Naive thymus-derived CD4-positive, alpha-beta T cell (primary cell): ENCODE results near the gene MSH3. TPM values are rescaled to one million over a fixed set of nuclear protein-coding genes. Genes with fewer than 3 reads are reported as not detected.
A peak's percentile ranks its signal among the peaks of the same experiment; 100 is the strongest.
"Not testable (repeated sequence)": the region's sequence is repeated elsewhere in the genome, so short reads cannot be mapped to it uniquely, and the experiment has no call there.

Experiments
- ATAC-seq: fragments of 150-1000 bp; cut with Tn5 transposase; 2 replicates; pipeline ENCODE4 v1.10.0; 2021; ENCODE audit warnings: mild to moderate bottlenecking, moderate library complexity
- CTCF ChIA-PET: fragments of 350-600 bp; sonication (Branson Sonifier 250); formaldehyde crosslinking; loops from one replicate; lab custom pipeline; 2021; ENCODE audit warnings: antibody characterized with exemption; lab: Charles Lee
- POLR2A ChIA-PET: fragments of 350-600 bp; sonication (Branson Sonifier 250); formaldehyde crosslinking; loops from one replicate; lab custom pipeline; 2021; ENCODE audit warnings: antibody characterized with exemption, inconsistent platforms; lab: Charles Lee
- DNase-seq, 9 donors: peaks; one replicate each; pipeline versions ENCODE4 v3.0.0 to v3.0.0-alpha.2; 2020 to 2022; ENCODE audit warnings: mixed read lengths in 1 of 9
- H3K27ac ChIP-seq: one replicate; pipeline ENCODE4 v1.7.0; 2013; ENCODE audit warnings: mild to moderate bottlenecking, low read depth, low read length, moderate library complexity
- H3K27me3 ChIP-seq, 2 donors: one replicate each; pipeline ENCODE4 v1.7.0; 2013; ENCODE audit warnings: low read length in 2 of 2, mild to moderate bottlenecking in 2 of 2, moderate library complexity in 2 of 2; ENCODE audit not compliant: control insufficient read depth in 2 of 2, insufficient read depth in 2 of 2
- H3K36me3 ChIP-seq, 3 experiments: 1 replicate in 2 of 3; 2 replicates in 1 of 3; pipeline ENCODE4 v1.7.0; 2013; ENCODE audit warnings: low read length in 3 of 3, mild to moderate bottlenecking in 3 of 3, moderate library complexity in 1 of 3; ENCODE audit not compliant: insufficient read depth in 3 of 3, control insufficient read depth in 2 of 3
- H3K4me1 ChIP-seq, 2 donors: one replicate each; pipeline ENCODE4 v1.7.0; 2013; ENCODE audit warnings: low read length in 2 of 2, mild to moderate bottlenecking in 2 of 2, moderate library complexity in 1 of 2; ENCODE audit not compliant: control insufficient read depth in 2 of 2, insufficient read depth in 2 of 2
- H3K4me3 ChIP-seq: 2 replicates; pipeline ENCODE4 v1.7.0; 2013; ENCODE audit warnings: mild to moderate bottlenecking, low read length
- H3K9me3 ChIP-seq, 3 experiments: 1 replicate in 2 of 3; 2 replicates in 1 of 3; pipeline ENCODE4 v1.7.0; 2013; ENCODE audit warnings: low read length in 3 of 3; ENCODE audit not compliant: control insufficient read depth in 2 of 3
- H3K27ac Mint-ChIP-seq, 9 donors: one replicate each; pipeline ENCODE4 v1.8.0; 2020 to 2022; ENCODE audit warnings: mixed read lengths in 9 of 9, mild to moderate bottlenecking in 8 of 9, moderate library complexity in 5 of 9, inconsistent platforms in 2 of 9
- H3K27me3 Mint-ChIP-seq, 5 donors: one replicate each; pipeline ENCODE4 v1.8.0; 2021 to 2022; ENCODE audit warnings: mixed read lengths in 5 of 5, mild to moderate bottlenecking in 1 of 5
- H3K36me3 Mint-ChIP-seq, 5 donors: one replicate each; pipeline ENCODE4 v1.8.0; 2020 to 2022; ENCODE audit warnings: mixed read lengths in 5 of 5, mild to moderate bottlenecking in 3 of 5, inconsistent platforms in 1 of 5
- H3K4me1 Mint-ChIP-seq, 7 donors: one replicate each; pipeline ENCODE4 v1.8.0; 2020 to 2022; ENCODE audit warnings: mixed read lengths in 7 of 7, mild to moderate bottlenecking in 3 of 7, inconsistent platforms in 1 of 7
- H3K4me3 Mint-ChIP-seq, 10 donors: one replicate each; pipeline ENCODE4 v1.8.0; 2020 to 2022; ENCODE audit warnings: mild to moderate bottlenecking in 10 of 10, mixed read lengths in 10 of 10, moderate library complexity in 6 of 10, inconsistent platforms in 2 of 10
- H3K9me3 Mint-ChIP-seq, 11 donors: one replicate each; pipeline ENCODE4 v1.8.0; 2020 to 2022; ENCODE audit warnings: mixed read lengths in 11 of 11, mild to moderate bottlenecking in 4 of 11, inconsistent platforms in 1 of 11, moderate library complexity in 1 of 11
- intact Hi-C, 2 donors: fragments of 100-400 bp; cut with micrococcal nuclease; formaldehyde crosslinking; loops; one replicate each; pipeline ENCODE4 v1.15.1; 2023
- polyA plus RNA-seq, 2 donors: library from polyadenylated mRNA; unstranded; fragments of 300-500 nt; fragmentation: Illumina TruSeq; gene quantifications; one replicate each; pipeline ENCODE4 v1.2.3, GENCODE V29; 2021
- total RNA-seq, 6 experiments: library from RNA in 5 of 6; stranded (reverse) in 5 of 6; gene quantifications; 1 replicate in 5 of 6; 2 replicates in 1 of 6; pipeline ENCODE4 v1.2.3 and lab custom pipeline; 2021 to 2026

MSH3 gene
- total and polyA plus RNA-seq, 7 experiments from 2014 or later = 10.5 to 20.9 (median 13.0) TPM

DNA sequence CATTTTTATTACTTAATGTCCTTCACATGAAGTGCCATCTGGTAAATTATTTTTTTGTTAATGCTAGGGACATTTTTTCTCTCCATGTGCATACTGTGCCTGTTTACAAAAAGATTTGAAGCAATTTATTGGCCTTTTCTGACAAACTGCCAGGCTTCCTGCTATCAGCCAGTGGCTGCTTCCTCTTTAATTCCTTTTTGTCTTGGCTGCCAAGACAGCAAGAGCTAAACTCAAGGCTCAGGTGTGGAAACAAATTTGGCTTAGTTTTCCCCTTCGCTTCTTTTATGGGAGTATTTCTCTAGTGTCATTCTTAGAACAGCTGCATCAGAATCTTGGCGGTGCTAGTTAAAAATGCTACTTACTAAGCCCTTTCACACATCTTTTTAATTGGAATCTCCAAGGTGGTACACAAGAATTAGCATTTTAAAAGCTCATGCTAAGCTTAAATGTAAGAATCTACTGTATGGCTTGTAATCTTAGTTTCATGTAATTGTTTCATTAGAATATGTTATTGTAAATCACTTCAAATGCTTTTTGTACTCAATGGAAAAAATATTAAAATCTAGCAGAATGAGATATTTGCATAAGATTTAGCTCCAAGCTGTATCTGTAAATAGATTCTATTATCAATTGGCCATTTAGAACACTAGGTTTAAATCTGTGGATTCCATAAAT, 171.5 kb downstream of the MSH3 start:
- Histone ChIP-seq H3K4me3 (no peak overlapping the region), H3K27me3 (no peaks in the 10 kb centered on the region), H3K9me3 (peaks cover 0 to 10% (median 0%) of the 10 kb centered on the region in 3 experiments), H3K4me1 (no peaks in the 10 kb centered on the region), H3K27ac (no peak overlapping the region), H3K36me3 (peaks cover 0 to 8% (median 0%) of the 10 kb centered on the region in 3 experiments)
- Mint-ChIP-seq H3K4me1 (peaks cover 0 to 4% (median 0%) of the 10 kb centered on the region in 7 donors), H3K27me3 (no peaks in the 10 kb centered on the region), H3K9me3 (peaks cover 4 to 65% (median 19%) of the 10 kb centered on the region in 11 donors), H3K4me3 (no peak overlapping the region), H3K36me3 (peaks cover 17 to 86% (median 70%) of the 10 kb centered on the region in 5 donors), H3K27ac (no peak overlapping the region)
- ChIA-PET CTCF (interaction anchor here (0.7 kb wide), 1 partner anchor 14 kb away, joined by 3 read pairs; no protein-coding TSS in a partner anchor), POLR2A (no interaction called here)
- intact Hi-C loops = no loop called here
- DNase-seq = no peak
- no peak for ATAC-seq

GRCh38 chr5:80834710-80835109, 180.3 kb downstream of the MSH3 start:
- no peak for ATAC-seq
- H3K27ac Mint-ChIP-seq = no peak overlapping the region
- POLR2A ChIA-PET = interaction anchor here (0.5 kb wide), 1 partner anchor 17 kb away, joined by 3 read pairs; no protein-coding TSS in a partner anchor

DNA sequence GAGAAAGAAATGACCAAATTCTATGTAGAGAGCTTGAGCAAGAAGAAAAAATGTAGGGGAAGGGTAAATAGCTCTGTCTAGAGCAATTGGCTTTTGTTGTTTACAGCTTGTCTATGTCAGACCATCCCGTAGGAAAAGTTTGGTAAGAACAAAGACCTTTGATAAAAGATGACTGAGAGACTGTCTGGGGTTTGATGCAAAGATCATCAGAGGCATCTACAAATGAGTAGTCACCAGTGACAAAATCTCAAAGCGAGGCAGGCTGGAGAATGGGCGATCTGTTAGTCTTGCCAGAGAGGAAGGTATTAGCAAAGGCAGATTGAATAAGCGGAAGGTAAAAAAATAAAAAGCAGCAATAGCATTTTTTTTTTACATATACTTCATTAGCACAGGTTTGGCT, 180.7 kb downstream of the MSH3 start:
- CTCF ChIA-PET = no interaction called here
- Histone ChIP-seq H3K4me1 (no peaks in the 10 kb centered on the region), H3K9me3 (no peaks in the 10 kb centered on the region), H3K4me3 (no peak overlapping the region), H3K27ac (no peak overlapping the region), H3K27me3 (no peaks in the 10 kb centered on the region), H3K36me3 (no peaks in the 10 kb centered on the region)
- DNase-seq = no peak
- no peaks in the 10 kb centered on the region for H3K27me3 Mint-ChIP-seq
- H3K27ac Mint-ChIP-seq = no peak overlapping the region
- POLR2A ChIA-PET = no interaction called here
- peaks cover 0 to 19% (median 0%) of the 10 kb centered on the region in 7 donors for H3K4me1 Mint-ChIP-seq
- intact Hi-C loops = no loop called here
- peaks cover 0 to 4% (median 0%) of the 10 kb centered on the region in 11 donors for H3K9me3 Mint-ChIP-seq
- no peak overlapping the region for H3K4me3 Mint-ChIP-seq
- peaks cover 0 to 40% (median 20%) of the 10 kb centered on the region in 5 donors for H3K36me3 Mint-ChIP-seq
- ATAC-seq = no peak

More at GRCh38 chr5:80834710-80835109, 180.3 kb downstream of the MSH3 start:
- CTCF ChIA-PET = no interaction called here
- DNase-seq = no peak
- Histone ChIP-seq H3K27me3 (no peaks in the 10 kb centered on the region), H3K4me3 (no peak overlapping the region), H3K36me3 (no peaks in the 10 kb centered on the region), H3K27ac (no peak overlapping the region), H3K9me3 (no peaks in the 10 kb centered on the region), H3K4me1 (no peaks in the 10 kb centered on the region)
- peaks cover 0 to 6% (median 0%) of the 10 kb centered on the region in 11 donors for H3K9me3 Mint-ChIP-seq
- intact Hi-C loops = no loop called here
- H3K4me1 Mint-ChIP-seq = peaks cover 0 to 19% (median 0%) of the 10 kb centered on the region in 7 donors
- no peaks in the 10 kb centered on the region for H3K27me3 Mint-ChIP-seq
- H3K4me3 Mint-ChIP-seq = no peak overlapping the region
- peaks cover 0 to 42% (median 24%) of the 10 kb centered on the region in 5 donors for H3K36me3 Mint-ChIP-seq

DNA sequence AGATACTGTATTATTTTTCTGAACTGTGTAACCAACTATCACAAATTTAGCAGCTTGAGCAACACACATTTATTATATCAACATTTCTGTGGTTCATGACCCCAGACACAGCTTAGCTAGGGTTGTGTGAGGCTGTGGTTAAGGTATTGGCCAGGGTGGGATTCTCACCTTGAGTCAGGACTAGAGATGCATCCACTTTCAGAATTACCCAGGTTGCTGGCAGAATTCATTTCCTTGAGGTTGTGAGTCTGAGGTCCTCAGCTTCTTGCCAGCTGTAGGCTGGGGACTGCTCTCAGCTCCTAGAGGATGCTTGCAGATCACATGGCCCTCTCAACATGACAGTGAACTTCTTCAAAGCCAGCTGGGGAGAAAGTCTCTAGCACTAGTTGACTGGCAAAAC, 183.2 kb downstream of the MSH3 start:
- H3K4me1 Mint-ChIP-seq = peaks cover 0 to 25% (median 2%) of the 10 kb centered on the region in 7 donors
- peak overlapping the region in 1 of 9 donors; percentile 61 for H3K27ac Mint-ChIP-seq
- Histone ChIP-seq H3K36me3 (no peaks in the 10 kb centered on the region), H3K4me3 (no peak overlapping the region), H3K4me1 (no peaks in the 10 kb centered on the region), H3K9me3 (no peaks in the 10 kb centered on the region), H3K27me3 (no peaks in the 10 kb centered on the region), H3K27ac (no peak overlapping the region)
- peak; percentile 51 for ATAC-seq
- H3K9me3 Mint-ChIP-seq = peaks cover 0 to 10% (median 0%) of the 10 kb centered on the region in 11 donors
- no peak overlapping the region for H3K4me3 Mint-ChIP-seq
- CTCF ChIA-PET = no interaction called here
- no peak for DNase-seq
- POLR2A ChIA-PET = no interaction called here
- peaks cover 0 to 46% (median 28%) of the 10 kb centered on the region in 5 donors for H3K36me3 Mint-ChIP-seq
- intact Hi-C loops = no loop called here
- no peaks in the 10 kb centered on the region for H3K27me3 Mint-ChIP-seq

DNA sequence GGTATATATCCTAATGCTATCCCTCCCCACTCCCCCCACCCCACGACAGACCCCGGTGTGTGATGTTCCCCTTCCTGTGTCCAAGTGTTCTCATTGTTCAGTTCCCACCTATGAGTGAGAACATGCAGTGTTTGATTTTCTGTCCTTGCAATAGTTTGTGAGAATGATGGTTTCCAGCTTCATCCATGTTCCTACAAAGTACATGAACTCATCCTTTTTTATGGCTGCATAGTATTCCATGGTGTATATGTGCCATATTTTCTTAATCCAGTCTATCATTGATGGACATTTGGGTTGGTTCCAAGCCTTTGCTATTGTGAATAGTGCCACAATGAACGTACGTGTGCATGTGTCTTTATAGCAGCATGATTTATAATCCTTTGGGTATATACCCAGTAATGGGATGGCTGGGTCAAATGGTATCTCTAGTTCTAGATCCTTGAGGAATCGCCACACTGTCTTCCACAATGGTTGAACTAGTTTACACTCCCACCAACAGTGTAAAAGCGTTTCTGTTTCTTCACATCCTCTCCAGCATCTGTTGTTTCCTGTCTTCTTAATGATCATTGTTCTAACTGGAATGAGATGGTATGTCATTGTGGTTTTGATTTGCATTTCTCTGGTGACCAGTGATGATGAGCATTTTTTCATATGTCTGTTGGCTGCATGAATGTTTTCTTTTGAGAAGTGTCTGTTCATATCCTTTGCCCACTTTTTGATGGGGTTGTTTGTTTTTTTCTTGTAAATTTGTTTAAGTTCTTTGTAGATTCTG, 186.8 kb downstream of the MSH3 start:
- H3K27me3 ChIP-seq, H3K36me3 ChIP-seq, H3K4me1 ChIP-seq, DNase-seq, POLR2A ChIA-PET, H3K4me3 Mint-ChIP-seq, H3K27ac Mint-ChIP-seq, H3K9me3 ChIP-seq, intact Hi-C loops, H3K4me3 ChIP-seq, CTCF ChIA-PET, H3K27ac ChIP-seq, H3K27me3 Mint-ChIP-seq, ATAC-seq: not testable (repeated sequence)
- H3K9me3 Mint-ChIP-seq = peaks cover 0 to 15% (median 9%) of the 10 kb centered on the region in 11 donors
- peaks cover 1 to 28% (median 11%) of the 10 kb centered on the region in 7 donors for H3K4me1 Mint-ChIP-seq
- peaks cover 11 to 64% (median 49%) of the 10 kb centered on the region in 5 donors for H3K36me3 Mint-ChIP-seq

GRCh38 chr5:80846422-80846821, 192.0 kb downstream of the MSH3 start:
- H3K27ac ChIP-seq, POLR2A ChIA-PET, CTCF ChIA-PET, H3K4me1 ChIP-seq, DNase-seq, H3K27ac Mint-ChIP-seq, intact Hi-C loops, H3K4me3 ChIP-seq, ATAC-seq, H3K27me3 ChIP-seq, H3K27me3 Mint-ChIP-seq, H3K4me3 Mint-ChIP-seq: not testable (repeated sequence)
- Mint-ChIP-seq H3K36me3 (peaks cover 26 to 89% (median 80%) of the 10 kb centered on the region in 5 donors), H3K9me3 (peaks cover 0 to 47% (median 28%) of the 10 kb centered on the region in 11 donors), H3K4me1 (peaks cover 4 to 25% (median 11%) of the 10 kb centered on the region in 7 donors)
- peaks cover 0 to 12% (median 0%) of the 10 kb centered on the region in 3 experiments for H3K36me3 ChIP-seq
- H3K9me3 ChIP-seq = peaks cover 0 to 12% (median 0%) of the 10 kb centered on the region in 3 experiments
